Brain microvascular endothelial cell (primary cell): ENCODE measurements around the gene LPAR5.

Experiments used
- DNase-seq: peaks from one replicate; pipeline ENCODE4 v3.0.0-alpha.2; 2020
- H3K27ac ChIP-seq: fragments of 250-450 bp; sonication (Bioruptor Pico); 2 replicates; pipeline ENCODE4 v1.5.1; 2020; ENCODE audit warnings: mild to moderate bottlenecking, moderate library complexity
- H3K27me3 ChIP-seq: fragments of 250-450 bp; sonication (Bioruptor Pico); replicated peaks from 2 replicates; pipeline ENCODE4 v1.5.1; 2020; ENCODE audit warnings: mild to moderate bottlenecking
- H3K36me3 ChIP-seq: fragments of 250-450 bp; sonication (Bioruptor Pico); replicated peaks from 2 replicates; pipeline ENCODE4 v1.5.1; 2020; ENCODE audit warnings: mild to moderate bottlenecking
- H3K4me3 ChIP-seq: 2 replicates; pipeline ENCODE4 v1.5.1; 2011; ENCODE audit warnings: low read depth, mild to moderate bottlenecking, control low read depth, low read length, moderate library complexity
- in situ Hi-C: cut with HindIII; loops from 2 replicates; pipeline ENCODE4 v1.10.0; 2017; ENCODE audit warnings: low sequenced_read_pairs, low pct_ligation_motif_present
- TF ChIP-seq, protein P1 (sequence below): IDR thresholded peaks from 2 replicates; pipeline ENCODE4 v1.5.1; 2011; ENCODE audit warnings: low read depth, mild to moderate bottlenecking, moderate library complexity, low read length, control low read depth, inconsistent platforms; ENCODE audit errors: missing control alignments

LPAR5 gene

DNA sequence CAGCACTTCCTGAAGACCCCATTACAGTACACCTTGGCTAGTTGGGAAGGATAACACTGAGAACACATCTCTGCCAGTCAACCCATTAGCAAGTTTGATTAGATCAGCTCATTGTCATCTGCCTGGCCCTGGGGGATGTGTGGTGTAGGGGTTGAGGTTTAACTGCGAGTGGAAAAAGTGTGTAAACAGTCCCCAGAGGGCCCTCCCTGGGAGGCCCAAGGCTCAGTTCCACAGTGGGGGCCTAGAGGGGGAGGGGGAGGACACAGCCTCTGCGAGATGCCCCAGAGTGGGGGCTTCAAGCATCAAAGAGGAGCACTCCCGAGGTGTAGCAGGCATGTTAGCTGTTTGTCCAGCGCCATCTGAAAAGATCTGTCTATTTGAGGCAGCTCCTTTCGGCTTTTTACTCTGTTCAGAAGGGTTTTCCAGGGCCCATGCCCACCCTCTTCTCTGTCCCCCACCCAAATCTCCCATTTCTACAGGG is 344 bp downstream of the LPAR5 start:
- Histone ChIP-seq H3K36me3 (no peaks in the 10 kb centered on the region), H3K27me3 (no peaks in the 10 kb centered on the region), H3K27ac (no peak overlapping the region), H3K4me3 (no peak overlapping the region)
- TF ChIP-seq, protein P1, sequence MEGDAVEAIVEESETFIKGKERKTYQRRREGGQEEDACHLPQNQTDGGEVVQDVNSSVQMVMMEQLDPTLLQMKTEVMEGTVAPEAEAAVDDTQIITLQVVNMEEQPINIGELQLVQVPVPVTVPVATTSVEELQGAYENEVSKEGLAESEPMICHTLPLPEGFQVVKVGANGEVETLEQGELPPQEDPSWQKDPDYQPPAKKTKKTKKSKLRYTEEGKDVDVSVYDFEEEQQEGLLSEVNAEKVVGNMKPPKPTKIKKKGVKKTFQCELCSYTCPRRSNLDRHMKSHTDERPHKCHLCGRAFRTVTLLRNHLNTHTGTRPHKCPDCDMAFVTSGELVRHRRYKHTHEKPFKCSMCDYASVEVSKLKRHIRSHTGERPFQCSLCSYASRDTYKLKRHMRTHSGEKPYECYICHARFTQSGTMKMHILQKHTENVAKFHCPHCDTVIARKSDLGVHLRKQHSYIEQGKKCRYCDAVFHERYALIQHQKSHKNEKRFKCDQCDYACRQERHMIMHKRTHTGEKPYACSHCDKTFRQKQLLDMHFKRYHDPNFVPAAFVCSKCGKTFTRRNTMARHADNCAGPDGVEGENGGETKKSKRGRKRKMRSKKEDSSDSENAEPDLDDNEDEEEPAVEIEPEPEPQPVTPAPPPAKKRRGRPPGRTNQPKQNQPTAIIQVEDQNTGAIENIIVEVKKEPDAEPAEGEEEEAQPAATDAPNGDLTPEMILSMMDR: no peak
- no peak for DNase-seq
- in situ Hi-C loops: no loop called here

DNA sequence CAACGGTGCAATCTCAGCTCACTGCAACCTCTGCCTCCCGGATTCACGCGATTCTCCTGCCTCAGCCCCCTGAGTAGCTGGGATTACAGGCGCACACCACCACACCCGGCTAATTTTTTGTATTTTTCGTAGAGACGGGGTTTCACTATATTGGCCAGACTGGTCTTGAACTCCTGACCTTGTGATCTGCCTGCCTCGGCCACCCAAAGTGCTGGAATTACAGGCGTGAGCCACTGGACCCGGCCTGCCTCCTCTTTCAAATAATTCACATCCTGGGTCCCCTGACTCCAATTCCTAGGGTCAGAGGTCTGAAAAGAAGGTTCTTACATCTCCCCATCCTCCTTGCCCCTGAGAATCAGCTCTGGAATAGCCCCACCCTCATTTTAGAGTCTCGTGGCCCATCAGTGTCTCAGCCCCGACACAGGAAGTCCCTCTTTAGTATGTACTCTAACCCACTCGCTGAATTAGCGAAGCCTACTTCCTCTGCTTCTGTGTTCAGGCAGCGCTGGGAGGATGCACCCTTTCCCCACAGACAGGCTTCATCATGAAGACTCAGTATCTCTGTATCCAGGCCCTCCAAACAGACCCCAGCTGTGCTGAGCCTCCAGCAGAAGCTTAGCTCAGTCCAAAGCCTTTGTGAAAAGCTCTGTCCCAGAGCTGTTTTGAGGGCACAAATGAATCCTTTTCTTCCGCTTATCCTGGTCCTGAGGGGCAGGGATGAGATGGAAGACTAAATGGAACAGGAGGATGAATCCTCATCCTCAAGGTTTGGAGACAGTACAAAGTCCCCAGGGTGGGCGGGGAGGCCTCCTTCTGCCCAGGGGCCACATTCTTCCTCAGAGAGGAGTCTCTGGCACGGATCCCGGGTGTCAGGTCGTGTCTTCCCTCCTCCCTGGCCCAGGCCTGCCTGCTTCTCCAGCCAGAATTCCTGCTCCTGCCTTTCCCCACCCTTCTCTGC is 3.5 kb downstream of the LPAR5 start:
- TF ChIP-seq, protein P1: no peak
- Histone ChIP-seq H3K27me3 (no peaks in the 10 kb centered on the region), H3K4me3 (no peak overlapping the region), H3K36me3 (no peaks in the 10 kb centered on the region), H3K27ac (no peak overlapping the region)
- in situ Hi-C loops: no loop called here
- DNase-seq: no peak

DNA sequence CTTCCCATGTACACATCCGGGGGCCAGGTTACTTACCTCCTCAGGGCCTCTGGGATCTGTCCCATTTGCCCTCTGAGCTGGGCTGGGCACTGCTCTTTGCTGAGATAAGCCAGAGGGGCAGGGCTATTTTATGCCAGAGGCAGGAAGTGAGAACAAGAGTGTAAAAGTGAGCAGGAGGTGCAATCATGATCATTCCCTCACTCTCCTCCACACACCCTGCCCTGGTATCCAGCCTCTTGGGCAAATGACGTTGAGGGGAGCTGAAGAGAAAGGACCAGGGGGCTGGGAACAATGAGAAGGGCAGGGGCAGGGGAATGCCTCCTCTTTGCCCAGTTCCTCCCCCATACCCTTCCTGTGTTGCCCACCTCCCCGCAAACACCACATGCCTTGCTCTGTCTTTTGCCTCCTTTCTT is 4.2 kb downstream of the LPAR5 start:
- Histone ChIP-seq H3K27me3 (no peaks in the 10 kb centered on the region), H3K4me3 (no peak overlapping the region), H3K27ac (no peak overlapping the region), H3K36me3 (no peaks in the 10 kb centered on the region)
- no peak for DNase-seq
- TF ChIP-seq, protein P1: no peak
- in situ Hi-C loops: no loop called here

DNA sequence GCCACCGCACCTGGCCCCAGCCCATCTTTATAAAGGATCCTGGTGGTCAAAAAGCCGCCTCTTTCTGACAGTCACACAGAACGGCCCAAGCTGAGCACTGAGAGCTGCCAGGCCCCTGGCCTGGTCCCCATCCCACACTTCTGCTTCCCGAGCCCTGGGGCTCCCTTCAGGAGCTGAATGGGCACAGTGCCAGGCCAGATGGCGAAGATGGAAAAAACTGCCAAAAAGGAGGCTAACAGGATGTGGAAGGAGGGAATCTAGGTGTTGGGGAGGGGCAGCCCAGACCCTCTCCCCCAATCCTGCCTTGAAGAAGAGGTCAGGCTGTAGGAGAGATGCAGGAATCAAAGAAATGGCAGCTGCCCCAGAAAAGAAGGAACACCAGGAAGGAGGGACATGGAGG is 5.0 kb downstream of the LPAR5 start:
- DNase-seq: no peak
- H3K4me3 ChIP-seq: no peak overlapping the region
- no peaks in the 10 kb centered on the region for H3K36me3 ChIP-seq
- TF ChIP-seq, protein P1: no peak
- in situ Hi-C loops: no loop called here
- H3K27me3 ChIP-seq: no peaks in the 10 kb centered on the region
- no peak overlapping the region for H3K27ac ChIP-seq

DNA sequence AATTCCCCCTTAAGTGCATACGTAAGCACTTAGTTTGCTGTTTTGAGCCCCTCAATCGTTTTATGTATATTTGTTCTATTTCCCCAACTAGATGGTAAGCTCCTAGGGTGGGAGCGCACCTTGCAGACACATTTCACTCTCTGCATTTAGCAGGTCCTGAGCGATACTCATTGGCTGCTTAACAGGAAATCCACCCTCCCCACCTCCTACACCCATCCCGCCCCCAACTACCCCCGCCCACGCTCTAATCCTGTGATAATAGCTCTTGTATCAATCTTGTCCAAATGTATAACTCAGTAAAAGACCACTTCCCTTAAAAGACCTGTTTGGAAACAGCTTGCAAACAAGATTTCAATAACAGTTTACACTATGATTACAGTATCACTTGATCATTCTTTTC is 8.1 kb downstream of the LPAR5 start:
- H3K36me3 ChIP-seq: no peaks in the 10 kb centered on the region
- H3K27ac ChIP-seq: no peak overlapping the region
- no peaks in the 10 kb centered on the region for H3K27me3 ChIP-seq
- DNase-seq: no peak
- H3K4me3 ChIP-seq: no peak overlapping the region
- TF ChIP-seq, protein P1: no peak
- in situ Hi-C loops: no loop called here
